Osteoblast (primary cell): ENCODE measurements around the gene CCL22. TPM values are rescaled to one million over a fixed set of nuclear protein-coding genes. Genes with fewer than 3 reads are reported as not detected.

Source experiments
- DNase-seq: peaks from one replicate; pipeline ENCODE4 v3.0.0; 2011; ENCODE audit warnings: low spot score, mixed read lengths; ENCODE audit not compliant: insufficient read length; ENCODE audit errors: missing footprints
- H2AFZ ChIP-seq: 2 replicates; pipeline ENCODE4 v1.6.0; 2011; ENCODE audit warnings: mild to moderate bottlenecking, low read length
- H3K27ac ChIP-seq: 2 replicates; pipeline ENCODE4 v1.5.1; 2011; ENCODE audit warnings: mild to moderate bottlenecking, low read depth, low read length, moderate library complexity
- H3K27me3 ChIP-seq: 2 replicates; pipeline ENCODE4 v1.6.0; 2012; ENCODE audit warnings: mild to moderate bottlenecking, control low read depth, inconsistent platforms, low read length, moderate library complexity; ENCODE audit not compliant: insufficient read depth
- H3K36me3 ChIP-seq: 2 replicates; pipeline ENCODE4 v1.5.1; 2011; ENCODE audit warnings: mild to moderate bottlenecking, low read length, control low read depth, moderate library complexity; ENCODE audit not compliant: insufficient read depth
- H3K4me1 ChIP-seq: 2 replicates; pipeline ENCODE4 v1.5.1; 2011; ENCODE audit warnings: mild to moderate bottlenecking, low read length, control low read depth, moderate library complexity; ENCODE audit not compliant: insufficient read depth
- H3K4me2 ChIP-seq: 2 replicates; pipeline ENCODE4 v1.6.0; 2011; ENCODE audit warnings: mild to moderate bottlenecking, low read length; ENCODE audit not compliant: insufficient read depth
- H3K4me3 ChIP-seq: fragments of 200-600 bp; sonication (generic); 3 replicates; pipeline ENCODE4 v1.5.1; 2012; ENCODE audit warnings: mild to moderate bottlenecking, low read length, inconsistent platforms; ENCODE audit not compliant: insufficient read depth
- H3K79me2 ChIP-seq: 2 replicates; pipeline ENCODE4 v1.6.0; 2012; ENCODE audit warnings: mild to moderate bottlenecking, low read length, control low read depth, inconsistent platforms; ENCODE audit not compliant: insufficient read depth
- H3K9me3 ChIP-seq: 2 replicates; pipeline ENCODE4 v1.5.1; 2011; ENCODE audit warnings: low read depth, low read length, control low read depth
- H4K20me1 ChIP-seq: 2 replicates; pipeline ENCODE4 v1.6.0; 2012; ENCODE audit warnings: mild to moderate bottlenecking, low read length, control low read depth; ENCODE audit not compliant: insufficient read depth
- CTCF ChIP-seq: IDR thresholded peaks from 2 replicates; pipeline ENCODE4 v1.5.1; 2011; ENCODE audit warnings: mild to moderate bottlenecking, low read depth, low read length, moderate library complexity; ENCODE audit errors: extremely low read depth
- small RNA-seq: library from RNA; depleted of rRNA; stranded (forward); fragments of <200 nt; gene quantifications from one replicate; pipeline ENCODE3, GENCODE V24; 2012
- total RNA-seq: library from RNA; depleted of rRNA; stranded (reverse); fragments of >200 nt; gene quantifications from 2 replicates; pipeline ENCODE4 v1.2.3, GENCODE V29; 2012

Gene CCL22
- total RNA-seq, 1 donor: not detected

- peaks cover 6% of the 10 kb centered on the region for H3K27me3 ChIP-seq
- no peaks in the 10 kb centered on the region for H3K9me3 ChIP-seq
- TF ChIP-seq CTCF: no peak
- H3K79me2 ChIP-seq: no peaks in the 10 kb centered on the region
- no peak overlapping the region for H3K4me3 ChIP-seq
- H3K4me2 ChIP-seq: no peak overlapping the region
- no peaks in the 10 kb centered on the region for H3K36me3 ChIP-seq
- no peak overlapping the region for H3K27ac ChIP-seq
- DNase-seq: no peak
- no peaks in the 10 kb centered on the region for H4K20me1 ChIP-seq
- H3K4me1 ChIP-seq: no peaks in the 10 kb centered on the region
- no peak overlapping the region for H2AFZ ChIP-seq
Measured at GRCh38 chr16:57411362-57411976, 52.9 kb downstream of the CCL22 start.

GRCh38 chr16:57412584-57412983, 54.0 kb downstream of the CCL22 start:
- H3K4me1 ChIP-seq: no peaks in the 10 kb centered on the region
- no peak for TF ChIP-seq CTCF
- no peak overlapping the region for H3K4me3 ChIP-seq
- DNase-seq: no peak
- peaks cover 6% of the 10 kb centered on the region for H3K27me3 ChIP-seq
- H3K4me2 ChIP-seq: no peak overlapping the region
- H2AFZ ChIP-seq: no peak overlapping the region
- H3K9me3 ChIP-seq: no peaks in the 10 kb centered on the region
- H4K20me1 ChIP-seq: no peaks in the 10 kb centered on the region
- H3K79me2 ChIP-seq: no peaks in the 10 kb centered on the region
- H3K36me3 ChIP-seq: no peaks in the 10 kb centered on the region
- no peak overlapping the region for H3K27ac ChIP-seq

GRCh38 chr16:57413301-57413730, 54.7 kb downstream of the CCL22 start:
- no peak overlapping the region for H3K4me2 ChIP-seq
- H3K9me3 ChIP-seq: no peaks in the 10 kb centered on the region
- no peak for TF ChIP-seq CTCF
- H3K27ac ChIP-seq: no peak overlapping the region
- H2AFZ ChIP-seq: no peak overlapping the region
- peaks cover 6% of the 10 kb centered on the region for H3K27me3 ChIP-seq
- no peaks in the 10 kb centered on the region for H3K36me3 ChIP-seq
- DNase-seq: no peak
- H3K4me3 ChIP-seq: no peak overlapping the region
- no peaks in the 10 kb centered on the region for H3K79me2 ChIP-seq
- no peaks in the 10 kb centered on the region for H4K20me1 ChIP-seq
- H3K4me1 ChIP-seq: no peaks in the 10 kb centered on the region

- Histone ChIP-seq H3K4me1 (peaks cover 3% of the 10 kb centered on the region), H3K79me2 (no peaks in the 10 kb centered on the region), H3K9me3 (no peaks in the 10 kb centered on the region), H3K27me3 (peaks cover 6% of the 10 kb centered on the region), H4K20me1 (no peaks in the 10 kb centered on the region), H3K4me3 (no peak overlapping the region), H3K27ac (no peak overlapping the region), H3K4me2 (no peak overlapping the region), H2AFZ (no peak overlapping the region), H3K36me3 (no peaks in the 10 kb centered on the region)
- no peak for TF ChIP-seq CTCF
- no peak for DNase-seq
Measured at GRCh38 chr16:57413733-57414132, 55.1 kb downstream of the CCL22 start.

Small RNAs within 50 kb of the gene (small RNA-seq; reads per million reads assigned to genes)
- not detected for gene AC108081.1

Other genes starting within 250 kb of the CCL22 start
- 53.9 and 70.2 TPM in 2 replicates for gene PSME3IP1, start 172.7 kb upstream of the CCL22 start, total RNA-seq
- 51.6 and 57.2 TPM in 2 replicates for gene RSPRY1, start 172.5 kb upstream of the CCL22 start, total RNA-seq
- gene ARL2BP, start 113.5 kb upstream of the CCL22 start, total RNA-seq: 85.8 and 88.4 TPM in 2 replicates
- under 0.01 TPM in 2 replicates for gene PLLP, start 74.1 kb upstream of the CCL22 start, total RNA-seq
- gene CX3CL1, start 13.7 kb downstream of the CCL22 start, total RNA-seq: under 0.01 TPM in 1 of 2 replicates, not detected in the other
- not detected in 2 replicates for gene CCL17, start 46.0 kb downstream of the CCL22 start, total RNA-seq
- gene CIAPIN1, start 88.6 kb downstream of the CCL22 start, total RNA-seq: 39.8 and 45.1 TPM in 2 replicates
- 38.6 and 39.8 TPM in 2 replicates for gene COQ9, start 88.7 kb downstream of the CCL22 start, total RNA-seq
- gene POLR2C, start 103.9 kb downstream of the CCL22 start, total RNA-seq: 95.2 and 97.8 TPM in 2 replicates
- 27.1 and 29.0 TPM in 2 replicates for gene DOK4, start 127.7 kb downstream of the CCL22 start, total RNA-seq
- gene CCDC102A, start 177.8 kb downstream of the CCL22 start, total RNA-seq: 9.8 and 10.6 TPM in 2 replicates
- gene ADGRG5, start 183.9 kb downstream of the CCL22 start, total RNA-seq: not detected in 2 replicates